ENCODE data around the gene CETP.

CETP gene

GRCh38 chr16:57007050-57007449, 45.3 kb downstream of the CETP start:
- Histone ChIP-seq H3K9ac (no peak overlapping the region), H3K27me3 (ENCODE audit: insufficient read depth, low read depth) (no peaks in the 10 kb centered on the region), H3K4me1 (ENCODE audit: low read depth, poor library complexity, severe bottlenecking) (no peaks in the 10 kb centered on the region), H3K27ac (no peak overlapping the region), H3K79me2 (ENCODE audit: insufficient read depth, low read depth) (no peaks in the 10 kb centered on the region), H3K4me2 (no peak overlapping the region), H3K4me3 (IDR thresholded peaks at IDR 0.05; ENCODE audit: insufficient read depth, low read depth, low read length) (no peak overlapping the region), H2AFZ (ENCODE audit: low read depth) (no peak overlapping the region), H3K36me3 (ENCODE audit: insufficient read depth) (no peaks in the 10 kb centered on the region), H4K20me1 (ENCODE audit: insufficient read depth) (no peaks in the 10 kb centered on the region)
- TF ChIP-seq, protein P1, sequence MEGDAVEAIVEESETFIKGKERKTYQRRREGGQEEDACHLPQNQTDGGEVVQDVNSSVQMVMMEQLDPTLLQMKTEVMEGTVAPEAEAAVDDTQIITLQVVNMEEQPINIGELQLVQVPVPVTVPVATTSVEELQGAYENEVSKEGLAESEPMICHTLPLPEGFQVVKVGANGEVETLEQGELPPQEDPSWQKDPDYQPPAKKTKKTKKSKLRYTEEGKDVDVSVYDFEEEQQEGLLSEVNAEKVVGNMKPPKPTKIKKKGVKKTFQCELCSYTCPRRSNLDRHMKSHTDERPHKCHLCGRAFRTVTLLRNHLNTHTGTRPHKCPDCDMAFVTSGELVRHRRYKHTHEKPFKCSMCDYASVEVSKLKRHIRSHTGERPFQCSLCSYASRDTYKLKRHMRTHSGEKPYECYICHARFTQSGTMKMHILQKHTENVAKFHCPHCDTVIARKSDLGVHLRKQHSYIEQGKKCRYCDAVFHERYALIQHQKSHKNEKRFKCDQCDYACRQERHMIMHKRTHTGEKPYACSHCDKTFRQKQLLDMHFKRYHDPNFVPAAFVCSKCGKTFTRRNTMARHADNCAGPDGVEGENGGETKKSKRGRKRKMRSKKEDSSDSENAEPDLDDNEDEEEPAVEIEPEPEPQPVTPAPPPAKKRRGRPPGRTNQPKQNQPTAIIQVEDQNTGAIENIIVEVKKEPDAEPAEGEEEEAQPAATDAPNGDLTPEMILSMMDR (conservative IDR thresholded peaks at IDR 0.05; ENCODE audit: low read depth, low read length) = no peak

DNA sequence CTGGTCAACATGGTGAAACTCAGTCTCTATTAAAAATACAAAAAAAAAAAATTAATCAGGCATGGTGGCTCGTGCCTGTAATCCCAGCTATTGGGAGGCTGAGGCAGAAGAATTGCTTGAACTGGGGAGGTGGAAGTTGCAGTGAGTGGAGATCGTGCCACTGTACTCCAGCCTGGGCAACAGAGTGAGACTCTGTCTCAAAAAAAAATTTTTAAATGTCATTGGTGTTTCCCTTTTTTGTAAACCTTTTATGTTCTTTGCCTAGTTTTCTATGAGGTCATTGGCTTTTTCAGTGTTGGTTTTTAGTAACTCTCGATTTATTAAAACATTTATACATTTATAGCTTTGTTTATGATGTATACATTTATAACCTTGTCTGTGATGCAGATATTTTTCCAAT, 45.8 kb downstream of the CETP start:
- H3K27ac ChIP-seq = no peak overlapping the region
- no peak overlapping the region for H3K9ac ChIP-seq
- H4K20me1 ChIP-seq (ENCODE audit: insufficient read depth) = no peaks in the 10 kb centered on the region
- TF ChIP-seq, protein P1 (conservative IDR thresholded peaks at IDR 0.05; ENCODE audit: low read depth, low read length) = no peak
- H3K4me2 ChIP-seq = no peak overlapping the region
- H3K79me2 ChIP-seq (ENCODE audit: insufficient read depth, low read depth) = no peaks in the 10 kb centered on the region
- H3K27me3 ChIP-seq (ENCODE audit: insufficient read depth, low read depth) = no peaks in the 10 kb centered on the region
- H2AFZ ChIP-seq (ENCODE audit: low read depth) = no peak overlapping the region
- H3K4me3 ChIP-seq (IDR thresholded peaks at IDR 0.05; ENCODE audit: insufficient read depth, low read depth, low read length) = no peak overlapping the region
- H3K36me3 ChIP-seq (ENCODE audit: insufficient read depth) = no peaks in the 10 kb centered on the region
- no peaks in the 10 kb centered on the region for H3K4me1 ChIP-seq (ENCODE audit: low read depth, poor library complexity, severe bottlenecking)

DNA sequence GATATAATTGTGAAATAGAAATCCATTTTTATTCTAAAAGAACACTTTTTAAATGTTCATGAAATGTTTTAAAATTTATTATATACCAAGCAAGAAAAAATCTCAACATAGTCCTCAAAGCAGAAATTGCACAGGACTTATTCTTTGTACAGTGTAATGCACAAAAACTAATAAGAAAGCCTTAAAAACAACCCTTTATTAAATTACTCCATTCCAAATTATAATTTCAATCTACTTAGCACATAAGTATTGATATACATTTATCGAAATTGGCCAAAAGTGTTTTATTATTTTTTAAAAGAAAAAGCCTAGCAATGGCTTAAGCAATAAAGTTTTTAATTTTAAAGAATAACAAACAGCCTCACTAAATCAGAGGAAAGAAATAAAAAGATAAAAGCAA, 46.7 kb downstream of the CETP start:
- no peaks in the 10 kb centered on the region for H3K36me3 ChIP-seq (ENCODE audit: insufficient read depth)
- no peak overlapping the region for H3K4me2 ChIP-seq
- H3K27ac ChIP-seq = no peak overlapping the region
- H3K4me1 ChIP-seq (ENCODE audit: low read depth, poor library complexity, severe bottlenecking) = peaks cover 8% of the 10 kb centered on the region
- H2AFZ ChIP-seq (ENCODE audit: low read depth) = no peak overlapping the region
- H4K20me1 ChIP-seq (ENCODE audit: insufficient read depth) = no peaks in the 10 kb centered on the region
- H3K27me3 ChIP-seq (ENCODE audit: insufficient read depth, low read depth) = no peaks in the 10 kb centered on the region
- H3K4me3 ChIP-seq (IDR thresholded peaks at IDR 0.05; ENCODE audit: insufficient read depth, low read depth, low read length) = no peak overlapping the region
- no peak overlapping the region for H3K9ac ChIP-seq
- H3K79me2 ChIP-seq (ENCODE audit: insufficient read depth, low read depth) = no peaks in the 10 kb centered on the region
- TF ChIP-seq, protein P1 (conservative IDR thresholded peaks at IDR 0.05; ENCODE audit: low read depth, low read length) = no peak

DNA sequence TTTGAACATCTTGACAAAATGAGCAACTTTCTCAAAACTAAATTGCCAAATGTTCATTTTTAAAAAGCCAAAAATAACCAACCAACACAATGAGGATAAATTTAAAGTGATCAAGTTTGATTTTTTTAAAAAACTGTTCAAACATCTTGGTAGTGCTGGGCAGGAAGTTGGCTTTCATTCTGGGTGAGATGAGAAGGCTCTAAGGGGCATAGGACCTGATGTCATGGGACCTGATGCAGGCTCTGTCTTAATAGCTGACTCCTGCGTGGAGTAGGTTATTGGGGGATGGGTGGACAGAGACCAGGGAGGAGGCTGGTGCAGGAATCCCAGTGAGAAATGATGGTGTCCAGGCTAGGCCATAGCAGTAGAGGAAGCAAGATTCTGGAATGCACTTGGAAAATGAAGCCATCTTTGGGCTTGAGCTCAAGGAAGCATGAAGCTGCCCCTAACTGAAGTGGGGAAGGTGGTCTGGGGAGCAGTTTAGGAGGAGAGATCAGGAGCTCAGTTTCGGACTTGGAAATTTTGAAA, 48.0 kb downstream of the CETP start:
- no peak overlapping the region for H3K4me3 ChIP-seq (IDR thresholded peaks at IDR 0.05; ENCODE audit: insufficient read depth, low read depth, low read length)
- no peak overlapping the region for H3K4me2 ChIP-seq
- no peaks in the 10 kb centered on the region for H3K36me3 ChIP-seq (ENCODE audit: insufficient read depth)
- no peak overlapping the region for H3K9ac ChIP-seq
- no peaks in the 10 kb centered on the region for H3K27me3 ChIP-seq (ENCODE audit: insufficient read depth, low read depth)
- no peak overlapping the region for H2AFZ ChIP-seq (ENCODE audit: low read depth)
- no peaks in the 10 kb centered on the region for H4K20me1 ChIP-seq (ENCODE audit: insufficient read depth)
- H3K79me2 ChIP-seq (ENCODE audit: insufficient read depth, low read depth) = no peaks in the 10 kb centered on the region
- no peak overlapping the region for H3K27ac ChIP-seq
- TF ChIP-seq, protein P1 (conservative IDR thresholded peaks at IDR 0.05; ENCODE audit: low read depth, low read length) = no peak
- peaks cover 20% of the 10 kb centered on the region for H3K4me1 ChIP-seq (ENCODE audit: low read depth, poor library complexity, severe bottlenecking)
